Medulla oblongata (tissue), 1 donor: ENCODE measurements around the gene WDR17.
A peak's percentile ranks its signal among the peaks of the same experiment; 100 is the strongest.

Source experiments
- DNase-seq: peaks from one replicate; pipeline ENCODE4 v3.0.0-alpha.2; 2015; ENCODE audit errors: extremely low spot score

WDR17 gene

DNA sequence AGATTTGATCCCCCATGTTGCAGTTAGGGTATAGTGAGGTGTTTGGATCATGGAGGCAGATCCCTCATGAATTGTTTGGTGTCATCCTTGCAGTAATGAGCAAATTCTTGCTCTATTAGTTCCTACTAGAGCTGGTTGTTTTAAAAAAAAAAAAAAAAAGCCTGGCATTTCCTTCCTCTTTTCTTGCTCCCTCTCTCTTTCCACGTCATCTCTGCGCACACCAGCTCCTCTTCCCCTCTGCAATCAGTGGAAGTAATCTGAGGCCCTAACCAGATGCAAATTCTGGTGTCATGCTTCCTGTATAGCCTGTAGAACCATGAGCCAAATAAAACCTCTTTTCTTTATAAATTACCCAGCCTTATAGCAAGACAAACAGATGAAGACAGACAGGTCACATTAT is 24.5 kb downstream of the WDR17 start:
- DNase-seq = no peak

GRCh38 chr4:176099314-176099713 is 33.7 kb downstream of the WDR17 start:
- no peak for DNase-seq

- no peak for DNase-seq
Measured at GRCh38 chr4:176102414-176103063, 36.9 kb downstream of the WDR17 start.

GRCh38 chr4:176107695-176108094 is 42.1 kb downstream of the WDR17 start:
- no peak for DNase-seq

DNA sequence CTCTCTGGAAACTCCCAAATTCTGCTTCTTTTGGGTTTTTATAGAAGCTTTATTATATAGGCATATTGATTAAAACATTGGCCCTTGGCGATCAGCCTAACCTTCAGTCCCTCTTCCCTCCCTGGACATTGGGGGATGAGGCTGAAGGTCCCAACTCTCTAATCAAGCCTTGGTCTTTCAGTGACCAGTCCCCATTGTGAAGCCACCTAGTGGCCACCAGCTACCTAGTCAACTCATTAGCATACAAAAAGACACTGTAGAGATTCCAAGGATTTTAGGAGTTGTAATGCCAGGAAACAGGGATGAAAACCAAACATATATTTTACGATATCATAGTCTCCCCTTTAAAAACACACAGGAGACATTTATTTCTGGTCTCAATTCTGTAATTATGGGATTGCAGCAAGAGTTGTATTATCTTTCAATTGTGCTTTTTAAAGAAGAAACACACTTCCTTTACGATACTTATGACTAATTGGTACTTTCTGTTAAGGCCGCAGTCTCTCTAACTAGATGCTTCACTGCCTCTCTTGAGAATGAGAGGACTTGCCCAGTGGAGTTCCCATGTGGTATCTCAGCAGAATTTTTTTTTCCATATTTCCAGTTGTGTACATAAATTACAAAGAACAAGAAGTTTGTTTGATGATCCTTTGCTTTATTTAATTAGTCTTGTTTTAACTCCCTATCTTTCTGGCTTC is 58.2 kb downstream of the WDR17 start:
- DNase-seq = peak; percentile 42

- DNase-seq = no peak
Measured at GRCh38 chr4:176125063-176125462, 59.4 kb downstream of the WDR17 start.

- no peak for DNase-seq
Measured at GRCh38 chr4:176134670-176135069, 69.0 kb downstream of the WDR17 start.

DNA sequence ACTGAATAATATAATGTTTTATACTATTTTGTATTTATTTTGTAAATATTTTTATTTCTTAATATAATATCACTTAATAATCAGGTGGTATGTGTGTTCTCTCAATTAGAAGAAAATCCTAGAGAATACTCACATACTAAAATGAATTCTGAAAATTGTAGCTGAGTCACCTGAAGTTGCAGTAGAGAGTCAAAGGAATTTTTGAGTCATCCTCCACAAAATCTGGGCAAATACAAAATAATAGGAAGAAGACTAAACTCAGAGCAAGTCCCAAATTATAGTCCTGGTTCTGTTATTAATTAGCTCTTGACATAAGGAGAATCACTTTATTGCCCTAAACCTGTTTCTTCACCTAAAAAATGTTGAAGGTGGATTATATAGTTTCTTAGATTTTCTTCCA is 72.0 kb downstream of the WDR17 start:
- DNase-seq = no peak

GRCh38 chr4:176139518-176139917 is 73.9 kb downstream of the WDR17 start:
- DNase-seq = no peak

DNA sequence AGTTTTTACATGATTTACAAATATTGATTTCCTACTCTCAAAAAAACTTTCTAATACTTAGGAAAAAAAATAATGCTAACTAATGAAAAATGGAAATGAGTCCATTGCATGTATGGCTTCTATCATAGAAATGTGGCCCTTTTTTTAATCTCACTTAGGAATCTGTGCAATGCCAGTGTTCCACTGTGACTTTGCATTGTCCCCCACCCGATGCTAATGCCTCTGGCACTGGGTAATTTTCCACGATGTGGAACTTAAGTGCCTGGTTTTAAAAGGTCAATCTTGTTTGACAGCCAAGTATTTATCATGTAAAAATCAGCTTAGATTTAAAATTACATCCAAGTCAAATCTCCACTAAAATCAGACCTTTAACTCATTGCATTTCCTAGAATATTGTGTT is 76.6 kb downstream of the WDR17 start:
- DNase-seq = no peak

GRCh38 chr4:176149680-176150355 is 84.2 kb downstream of the WDR17 start:
- no peak for DNase-seq

DNA sequence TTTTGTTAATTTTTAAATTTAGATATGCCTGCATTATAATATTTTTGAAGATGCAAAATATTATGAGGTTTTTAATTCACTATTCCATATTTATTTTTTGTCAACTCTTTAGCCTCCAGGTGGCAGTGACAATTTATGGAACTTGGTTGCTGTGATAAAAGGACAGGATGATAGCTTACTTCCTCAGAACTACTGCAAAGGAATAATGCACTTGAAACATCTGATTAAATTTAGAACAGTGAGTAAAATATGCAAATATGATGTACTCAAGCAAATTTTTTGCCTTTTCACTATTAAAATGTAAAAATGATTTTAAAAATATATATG is 84.7 kb downstream of the WDR17 start:
- DNase-seq = peak; percentile 10

- no peak for DNase-seq
Measured at GRCh38 chr4:176150704-176151103, 85.1 kb downstream of the WDR17 start.

DNA sequence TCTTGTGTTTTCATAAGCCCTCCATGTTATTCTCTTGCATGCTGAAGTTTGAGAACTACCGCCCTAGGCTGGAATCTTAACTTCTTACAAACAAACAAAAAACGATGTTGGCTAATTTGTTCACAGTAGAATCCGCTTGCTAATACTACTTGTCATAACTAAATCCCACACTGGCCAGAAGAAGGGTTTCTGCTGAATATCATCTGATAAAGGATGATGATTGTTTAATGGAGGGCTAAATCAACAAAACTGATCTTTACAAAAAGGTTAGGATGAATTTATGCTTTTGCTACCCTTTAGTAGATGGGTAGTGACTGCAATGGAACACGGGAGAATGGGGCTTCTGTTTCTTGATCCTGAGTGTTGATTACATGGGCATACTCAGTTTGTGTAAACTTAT is 87.5 kb downstream of the WDR17 start:
- no peak for DNase-seq

DNA sequence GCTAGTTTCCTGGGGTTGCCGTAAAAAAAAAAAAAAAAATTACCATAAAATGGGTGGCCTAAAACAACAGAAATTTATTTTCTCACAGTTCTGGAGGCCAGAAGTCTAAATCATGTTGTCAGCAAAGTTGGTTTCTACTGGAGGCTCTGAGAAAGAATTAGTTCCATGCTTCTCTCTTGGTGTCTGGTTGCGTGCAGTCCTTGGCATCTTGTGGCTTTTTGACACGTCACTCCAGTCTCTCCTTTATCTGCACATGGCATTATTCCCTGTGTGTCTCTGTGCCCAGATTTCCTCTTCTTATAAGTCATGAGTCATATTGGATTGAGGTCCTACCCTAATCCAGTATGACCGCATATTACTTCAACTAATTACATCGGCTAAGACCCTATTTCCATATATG is 91.0 kb downstream of the WDR17 start:
- no peak for DNase-seq

DNA sequence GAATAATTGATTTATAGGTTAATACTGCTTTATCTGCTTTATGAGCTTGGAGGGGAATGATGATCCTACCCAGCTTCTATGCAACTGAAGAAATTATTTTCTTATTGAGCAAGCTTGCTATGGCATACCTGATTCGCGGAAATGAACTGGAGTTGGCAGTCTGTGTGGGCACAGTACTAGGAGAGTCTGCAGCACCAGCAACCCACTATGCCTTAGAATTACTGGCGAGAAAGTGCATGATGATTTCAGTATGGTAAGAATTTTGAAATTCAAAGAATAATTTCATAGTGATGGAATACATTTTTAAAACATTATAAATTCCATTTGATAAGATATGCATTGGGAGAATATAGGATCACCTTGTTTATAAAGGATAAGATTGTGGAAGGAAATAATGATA is 97.4 kb downstream of the WDR17 start:
- no peak for DNase-seq

DNA sequence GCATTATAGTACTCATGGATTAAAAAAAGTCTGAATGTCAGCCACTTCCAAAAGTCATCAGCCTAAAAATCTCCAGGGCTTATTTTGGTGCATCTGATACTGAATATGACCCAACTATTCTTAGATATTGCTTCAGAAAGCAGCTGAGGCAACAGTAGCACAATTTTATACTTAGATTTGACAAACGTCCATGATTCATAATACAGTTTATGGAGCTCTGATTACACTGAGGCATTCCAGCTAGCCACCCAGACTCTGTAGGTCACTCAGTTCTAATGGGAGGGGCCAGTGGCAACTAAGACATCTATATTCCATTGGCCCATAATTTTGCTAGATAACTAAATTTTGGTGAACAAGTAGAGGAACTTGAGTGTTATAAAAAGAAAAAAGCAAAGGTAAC is 119.4 kb downstream of the WDR17 start:
- no peak for DNase-seq

- DNase-seq = no peak
Measured at GRCh38 chr4:176186067-176186466, 120.4 kb downstream of the WDR17 start.

- no peak for DNase-seq
Measured at GRCh38 chr4:176186671-176187395, 121.2 kb downstream of the WDR17 start.

- no peak for DNase-seq
Measured at GRCh38 chr4:176187624-176188023, 122.0 kb downstream of the WDR17 start.

- no peak for DNase-seq
Measured at GRCh38 chr4:176188654-176189053, 123.0 kb downstream of the WDR17 start.
